NCI-H2107 treated with DMSO at 0.1 percent for 48 hours (cell line): ENCODE data around the gene SUMF2.
"Not testable (repeated sequence)": the region's sequence is repeated elsewhere in the genome, so short reads cannot be mapped to it uniquely, and the experiment has no call there.

ENCODE experiments used
- DNase-seq: peaks from one replicate; lab custom pipeline; 2025; ENCODE audit not compliant: unreplicated experiment; lab: John Stamatoyannopoulos, UW

Gene SUMF2

GRCh38 chr7:56062382-56062781, 1.7 kb upstream of the SUMF2 start:
- DNase-seq, result no peak

GRCh38 chr7:56063500-56063881, 595 bp upstream of the SUMF2 start:
- DNase-seq, result no peak

GRCh38 chr7:56066376-56066775, 2.3 kb downstream of the SUMF2 start:
- DNase-seq, result not testable (repeated sequence)

- DNase-seq, result peak; percentile 86
Measured at GRCh38 chr7:56074371-56074791, 10.3 kb downstream of the SUMF2 start.

- DNase-seq, result no peak
Measured at GRCh38 chr7:56077681-56078080, 13.6 kb downstream of the SUMF2 start.

DNA sequence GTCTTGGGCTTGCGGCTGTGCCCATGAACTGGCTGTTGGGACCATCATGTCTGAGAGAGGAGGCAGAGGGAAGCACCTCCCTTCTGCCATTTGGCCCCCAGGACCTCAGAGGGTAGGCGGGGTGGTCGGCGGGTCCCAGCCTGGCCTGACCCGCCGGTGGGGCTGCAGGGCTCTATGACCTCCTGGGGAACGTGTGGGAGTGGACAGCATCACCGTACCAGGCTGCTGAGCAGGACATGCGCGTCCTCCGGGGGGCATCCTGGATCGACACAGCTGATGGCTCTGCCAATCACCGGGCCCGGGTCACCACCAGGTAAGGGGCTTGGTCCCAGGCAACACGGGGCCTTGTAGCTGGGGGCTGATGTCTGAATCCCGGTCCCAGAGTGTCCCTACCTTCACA, 14.1 kb downstream of the SUMF2 start:
- no peak for DNase-seq

GRCh38 chr7:56079450-56080185, 15.5 kb downstream of the SUMF2 start:
- DNase-seq, result peak; percentile 71

GRCh38 chr7:56080726-56081435, 16.8 kb downstream of the SUMF2 start:
- not testable (repeated sequence) for DNase-seq

- DNase-seq, result no peak
Measured at GRCh38 chr7:56081626-56082340, 17.7 kb downstream of the SUMF2 start.

- peak; percentile 82 for DNase-seq
Measured at GRCh38 chr7:56083150-56083785, 19.2 kb downstream of the SUMF2 start.

GRCh38 chr7:56086761-56087160, 22.7 kb downstream of the SUMF2 start:
- DNase-seq, result no peak

GRCh38 chr7:56087445-56087844, 23.4 kb downstream of the SUMF2 start:
- no peak for DNase-seq

DNA sequence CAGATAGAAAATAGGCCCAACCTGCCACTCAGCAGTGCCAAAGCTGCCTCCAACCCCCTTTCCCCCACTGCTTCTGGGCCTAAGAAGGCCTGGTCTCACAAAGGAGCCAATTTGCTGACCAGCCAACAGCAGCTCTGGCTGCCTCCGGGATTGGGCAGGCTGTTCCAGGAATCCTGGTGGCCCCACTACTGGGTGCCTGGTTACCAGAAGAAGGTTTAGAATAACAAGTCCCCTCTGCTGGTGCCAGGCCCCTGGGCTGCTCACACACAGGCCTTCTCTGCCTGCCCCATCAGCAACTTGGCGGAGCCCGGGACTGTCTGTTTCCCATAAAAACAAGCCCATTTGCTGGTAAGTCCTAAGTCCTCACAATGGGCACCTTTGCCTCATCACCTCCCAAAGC, 27.5 kb downstream of the SUMF2 start:
- no peak for DNase-seq

- DNase-seq, result not testable (repeated sequence)
Measured at GRCh38 chr7:56092388-56092787, 28.3 kb downstream of the SUMF2 start.

- peak; percentile 44 for DNase-seq
Measured at GRCh38 chr7:56092789-56093531, 28.9 kb downstream of the SUMF2 start, which contains the start of gene PHKG1. TSS of gene PHKG1 (minus strand) at chr7:56092952. CDS start at chr7:56088941, 4,011 bp downstream.

DNA sequence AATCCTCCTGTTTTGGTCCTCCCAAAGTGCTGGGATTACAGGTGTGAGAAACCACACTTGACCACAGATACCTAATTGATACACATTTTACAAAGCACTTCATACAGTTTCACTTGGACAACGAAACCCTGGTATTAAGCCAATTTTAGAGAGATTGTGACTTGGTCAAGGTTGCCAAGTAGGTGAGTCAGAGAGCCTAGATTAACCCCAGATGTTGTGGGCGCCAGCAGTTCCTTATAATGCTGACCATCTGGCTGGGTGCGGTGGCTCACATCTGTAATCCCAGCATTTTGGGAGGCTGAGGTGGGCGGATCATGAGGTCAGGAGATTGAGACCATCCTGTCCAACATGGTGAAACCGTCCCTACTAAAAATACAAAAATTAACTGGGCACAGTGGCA, 33.6 kb downstream of the SUMF2 start:
- no peak for DNase-seq

DNA sequence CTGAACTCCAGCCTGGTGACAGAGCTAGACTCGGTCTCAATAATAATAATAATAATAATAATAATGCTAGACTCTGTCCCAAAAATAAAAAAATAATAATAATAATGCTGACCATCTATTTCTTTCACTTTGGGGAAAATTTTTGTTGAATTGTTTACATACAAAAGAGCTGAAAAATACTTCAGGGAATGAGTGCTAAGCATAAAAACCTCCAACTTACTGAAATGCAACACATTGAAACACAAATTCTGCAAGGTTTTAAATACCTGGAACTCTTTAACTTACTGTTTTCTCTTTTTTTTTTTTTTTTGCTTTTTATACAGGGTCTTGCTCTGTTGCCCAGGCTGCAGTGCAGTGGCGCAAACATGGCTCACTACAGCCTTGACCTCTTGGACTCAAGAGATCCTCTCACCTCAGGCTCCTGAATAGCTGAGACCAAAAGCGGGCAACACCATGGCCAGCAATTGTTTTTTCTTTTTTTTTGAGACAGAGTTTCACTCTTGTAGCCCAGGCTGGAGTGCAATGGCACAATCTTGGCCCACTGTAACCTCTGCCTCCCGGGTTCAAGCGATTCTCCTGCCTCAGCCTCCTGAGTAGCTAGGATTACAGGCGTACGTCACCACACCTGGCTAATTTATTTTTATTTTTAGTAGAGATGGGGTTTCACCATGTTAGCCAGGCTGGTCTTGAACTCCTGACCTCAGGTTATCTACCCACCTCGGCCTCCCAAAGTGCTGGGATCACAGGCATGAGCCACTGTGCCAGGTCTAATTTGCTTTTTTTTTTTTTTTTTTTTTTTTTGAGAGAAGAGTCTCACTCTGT, 34.3 kb downstream of the SUMF2 start:
- not testable (repeated sequence) for DNase-seq

DNA sequence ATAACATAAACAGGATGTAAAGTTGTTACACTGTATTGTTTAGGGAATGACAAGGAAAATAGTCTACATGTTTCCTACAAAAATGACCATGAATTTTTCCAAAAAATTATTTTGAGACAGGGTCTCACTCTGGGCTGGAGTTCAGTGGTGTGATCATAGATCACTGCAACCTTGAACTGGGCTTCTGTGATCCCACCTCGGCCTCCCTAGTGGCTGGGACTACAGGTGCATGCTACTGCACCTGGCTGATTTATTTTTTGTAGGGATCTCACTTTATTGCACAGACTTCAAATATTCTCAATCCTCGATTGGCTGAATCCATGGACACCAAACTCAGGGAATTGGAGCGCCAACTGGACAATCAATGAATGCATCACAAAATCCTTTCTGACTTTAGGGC, 35.6 kb downstream of the SUMF2 start:
- DNase-seq, result no peak

DNA sequence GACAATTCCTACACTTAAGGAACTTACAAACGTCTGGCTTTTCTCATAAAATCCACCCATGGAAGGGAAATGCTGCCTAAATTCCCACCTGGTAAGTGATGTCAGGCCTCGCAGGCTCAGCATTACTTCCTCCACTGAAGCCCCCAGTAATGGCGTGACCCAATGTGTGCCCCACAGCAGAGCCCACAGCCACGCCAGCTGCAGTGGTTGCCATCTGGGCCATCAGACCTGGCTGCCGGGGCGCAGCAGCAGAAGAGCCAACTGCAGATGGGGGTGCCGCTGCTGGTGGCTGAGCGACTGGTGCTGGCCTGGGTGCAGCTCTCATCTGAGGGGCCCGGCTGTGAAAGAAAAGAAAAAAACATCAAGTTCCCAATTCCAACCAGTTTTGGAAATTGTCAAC, 40.1 kb downstream of the SUMF2 start:
- DNase-seq, result not testable (repeated sequence)

DNA sequence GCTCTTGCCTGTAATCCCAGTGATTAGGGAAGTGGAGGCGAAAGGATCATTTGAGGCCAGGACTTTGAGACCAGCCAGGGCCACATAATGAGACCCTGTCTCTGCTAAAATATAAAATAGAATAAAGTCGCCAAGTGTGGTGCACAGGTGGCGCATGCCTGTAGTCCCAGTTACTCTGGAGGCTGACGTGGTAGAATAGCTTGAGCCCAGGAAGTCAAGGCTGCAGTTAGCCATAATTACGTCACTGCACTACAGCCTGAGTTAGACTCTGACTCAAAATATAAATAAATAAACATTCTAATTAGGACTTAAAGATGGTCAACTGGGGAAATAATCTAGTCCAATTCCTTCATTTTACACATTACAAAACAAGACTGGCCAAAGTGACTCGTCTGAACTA, 41.4 kb downstream of the SUMF2 start:
- peak; percentile 28 for DNase-seq
